Right lobe of liver (tissue), 6 donors: ENCODE measurements around the gene UGT1A10. TPM values are rescaled to one million over a fixed set of nuclear protein-coding genes. Genes with fewer than 3 reads are reported as not detected.

ENCODE experiments used
- ATAC-seq, 4 donors: fragments of 200-7000 bp; cut with Tn5 transposase; one replicate each; pipeline ENCODE4 v1.9.1; 2020; ENCODE audit warnings: mild to moderate bottlenecking in 4 of 4, moderate library complexity in 4 of 4
- DNase-seq, 3 donors: peaks; one replicate each; pipeline ENCODE4 v3.0.0-alpha.2; 2020
- H3K27ac ChIP-seq, 3 donors: fragments of 200-600 bp; one replicate each; pipeline ENCODE4 v1.8.0; 2022
- H3K27me3 ChIP-seq, 2 donors: fragments of 200-600 bp; one replicate each; pipeline ENCODE4 v1.8.0; 2022
- H3K36me3 ChIP-seq, 4 donors: fragments of 200-600 bp; sonication (generic) in 1 of 4; one replicate each; pipeline versions ENCODE4 v1.5.1 to v1.8.0; 2017 to 2022; ENCODE audit warnings: control low read depth in 1 of 4
- H3K4me1 ChIP-seq, 4 donors: fragments of 200-600 bp; sonication (generic) in 1 of 4; one replicate each; pipeline versions ENCODE4 v1.5.1 to v1.8.0; 2017 to 2022; ENCODE audit warnings: control low read depth in 1 of 4
- H3K4me3 ChIP-seq, 3 donors: fragments of 200-600 bp; one replicate each; pipeline ENCODE4 v1.8.0; 2022
- H3K9me3 ChIP-seq, 4 donors: fragments of 200-600 bp; sonication (generic) in 1 of 4; one replicate each; pipeline versions ENCODE4 v1.5.1 to v1.8.0; 2017 to 2022; ENCODE audit warnings: control low read depth in 1 of 4
- POLR2A ChIP-seq: fragments of 450-650 bp; IDR thresholded peaks from one replicate; pipeline ENCODE4 v1.6.1; 2017; ENCODE audit warnings: antibody characterized with exemption, mild to moderate bottlenecking
- WGBS: methylation state at CpG from one replicate; pipeline ENCODE4 v1.1.6; 2018; ENCODE audit warnings: low coverage, low lambda C conversion rate; ENCODE audit not compliant: insufficient coverage; ENCODE audit errors: missing lambda C conversion rate; 5-methylcytosine and 5-hydroxymethylcytosine counted together
- intact Hi-C, 2 donors: fragments of 100-400 bp; cut with DNase I; formaldehyde crosslinking; loops; one replicate each; pipeline versions ENCODE4 v1.11.2 to v1.14.1; 2022
- total RNA-seq, 6 experiments: library from RNA; depleted of rRNA in 2 of 6; stranded (reverse); fragments of >200 nt in 2 of 6; fragmentation: NEBNext Ultra II Directional in 3 of 6; extraction: Animal tissue kit (Norgen Biotek cat#: 25700) in 3 of 6; gene quantifications; one replicate each; pipeline versions ENCODE4 v1.1.0 to v1.2.4, GENCODE V29; 2016 to 2023
- TF ChIP-seq, protein P1 (sequence below), 4 donors: fragments of 200-600 bp in 3 of 4; fragments of 450-650 bp in 1 of 4; IDR thresholded peaks; one replicate each; pipeline versions ENCODE4 v1.5.1 to v1.8.0; 2016 to 2022; ENCODE audit warnings: antibody characterized with exemption in 4 of 4, mild to moderate bottlenecking in 2 of 4
- donor health status: DM: no; HTN: yes; CAD: no.
- donor health status: DM: no; HTN: no; CAD: no.
- donor health status: DM: no; HTN: no; CAD: no.
- donor health status: DM: no; HTN: yes; CAD: no.
- donor health status: DM: no; HTN: yes; CAD: no.

UGT1A10 gene
- total RNA-seq, 6 experiments from 2014 or later, result 0.11 TPM; not detected in 5

DNA sequence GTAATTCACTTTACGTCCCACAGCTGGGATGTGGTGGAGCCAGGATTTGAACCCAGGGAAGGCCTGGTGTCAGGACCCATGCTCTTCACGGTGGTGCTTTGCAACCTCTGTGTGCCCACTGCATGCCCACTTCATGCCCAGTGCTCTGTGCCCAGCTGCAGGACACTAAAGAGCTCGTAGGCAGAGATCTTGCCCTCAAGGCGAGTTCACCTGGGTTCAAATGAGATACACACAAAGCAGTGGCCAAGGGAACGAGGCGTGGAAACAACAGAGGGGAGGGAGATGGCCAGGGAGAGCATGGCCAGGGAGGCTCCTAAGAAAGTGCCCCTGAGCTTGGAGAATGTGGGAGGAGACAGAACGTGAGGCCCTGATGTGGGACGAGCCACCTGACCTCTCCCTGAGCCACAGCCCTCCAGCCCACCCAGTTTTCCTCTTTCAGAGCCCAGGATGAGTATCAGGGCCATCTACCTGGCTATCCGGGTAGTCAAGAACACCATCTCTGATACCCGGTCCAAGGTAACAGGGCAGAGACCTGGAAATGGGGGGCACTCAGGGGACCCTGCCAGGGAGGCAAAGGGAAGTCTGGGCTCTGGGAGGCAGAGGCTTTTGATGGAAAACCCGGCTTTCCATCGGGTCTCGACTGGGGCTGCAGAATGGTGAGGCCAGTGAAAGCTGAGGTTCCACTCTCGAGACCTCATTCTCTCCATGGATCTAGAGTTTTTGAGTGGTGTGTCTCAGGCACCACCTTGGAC, 162.3 kb downstream of the UGT1A10 start:
- H3K9me3 ChIP-seq, result no peaks in the 10 kb centered on the region
- H3K4me1 ChIP-seq, result no peaks in the 10 kb centered on the region
- DNase-seq (no peak), ATAC-seq (no peak)
- TF ChIP-seq, protein P1, sequence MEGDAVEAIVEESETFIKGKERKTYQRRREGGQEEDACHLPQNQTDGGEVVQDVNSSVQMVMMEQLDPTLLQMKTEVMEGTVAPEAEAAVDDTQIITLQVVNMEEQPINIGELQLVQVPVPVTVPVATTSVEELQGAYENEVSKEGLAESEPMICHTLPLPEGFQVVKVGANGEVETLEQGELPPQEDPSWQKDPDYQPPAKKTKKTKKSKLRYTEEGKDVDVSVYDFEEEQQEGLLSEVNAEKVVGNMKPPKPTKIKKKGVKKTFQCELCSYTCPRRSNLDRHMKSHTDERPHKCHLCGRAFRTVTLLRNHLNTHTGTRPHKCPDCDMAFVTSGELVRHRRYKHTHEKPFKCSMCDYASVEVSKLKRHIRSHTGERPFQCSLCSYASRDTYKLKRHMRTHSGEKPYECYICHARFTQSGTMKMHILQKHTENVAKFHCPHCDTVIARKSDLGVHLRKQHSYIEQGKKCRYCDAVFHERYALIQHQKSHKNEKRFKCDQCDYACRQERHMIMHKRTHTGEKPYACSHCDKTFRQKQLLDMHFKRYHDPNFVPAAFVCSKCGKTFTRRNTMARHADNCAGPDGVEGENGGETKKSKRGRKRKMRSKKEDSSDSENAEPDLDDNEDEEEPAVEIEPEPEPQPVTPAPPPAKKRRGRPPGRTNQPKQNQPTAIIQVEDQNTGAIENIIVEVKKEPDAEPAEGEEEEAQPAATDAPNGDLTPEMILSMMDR (IDR thresholded peaks at IDR 0.05), result no peak
- no peak for TF ChIP-seq POLR2A
- intact Hi-C loops, result no loop called here
- no peaks in the 10 kb centered on the region for H3K27me3 ChIP-seq
- H3K4me3 ChIP-seq, result no peak overlapping the region
- H3K27ac ChIP-seq, result no peak overlapping the region
- WGBS, result 75% methylated on average over 5 of the region's 14 CpGs
- no peaks in the 10 kb centered on the region for H3K36me3 ChIP-seq

DNA sequence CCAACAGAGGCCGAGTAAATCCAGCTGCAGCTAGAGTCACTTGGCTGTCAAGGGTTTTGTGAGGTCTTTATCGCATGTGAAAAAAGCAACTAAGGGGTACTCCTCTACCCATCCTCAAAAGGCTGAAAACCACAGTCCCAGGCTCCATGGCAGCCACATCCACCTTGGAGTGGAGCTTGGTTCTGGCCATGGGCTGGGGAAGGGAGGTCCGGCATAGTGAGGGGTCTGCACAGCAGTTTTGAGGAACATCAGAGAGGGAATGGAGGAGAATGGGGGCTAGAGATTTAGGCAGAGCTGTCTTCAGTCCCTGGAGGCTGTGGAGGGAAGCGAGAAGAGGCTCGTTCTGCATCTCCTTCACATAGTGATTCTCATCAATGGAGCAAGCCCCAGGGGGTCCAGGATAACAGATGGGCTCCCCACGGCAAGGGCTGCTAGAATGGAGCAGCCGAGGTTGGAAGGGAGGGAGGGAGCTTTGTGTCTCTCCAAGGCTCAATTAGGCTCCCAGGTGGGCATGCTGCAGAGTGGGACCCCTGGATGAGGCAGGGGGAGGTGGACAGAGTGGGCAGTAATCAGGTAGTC, 162.9 kb downstream of the UGT1A10 start:
- intact Hi-C loops, result no loop called here
- no peak for DNase-seq
- Histone ChIP-seq H3K9me3 (no peaks in the 10 kb centered on the region), H3K27me3 (no peaks in the 10 kb centered on the region), H3K4me1 (no peaks in the 10 kb centered on the region), H3K36me3 (no peaks in the 10 kb centered on the region), H3K27ac (no peak overlapping the region), H3K4me3 (no peak overlapping the region)
- TF ChIP-seq, protein P1 (IDR thresholded peaks at IDR 0.05), result no peak
- no peak for TF ChIP-seq POLR2A
- WGBS, result 57% methylated on average over 6 of the region's 7 CpGs
- ATAC-seq, result no peak

- no peaks in the 10 kb centered on the region for H3K36me3 ChIP-seq
- no peaks in the 10 kb centered on the region for H3K27me3 ChIP-seq
- WGBS, result no CpG with 5 or more reads among the region's 5 CpGs
- intact Hi-C loops, result no loop called here
- no peak for ATAC-seq
- TF ChIP-seq, protein P1 (IDR thresholded peaks at IDR 0.05), result no peak
- no peak for TF ChIP-seq POLR2A
- H3K27ac ChIP-seq, result no peak overlapping the region
- no peak for DNase-seq
- no peaks in the 10 kb centered on the region for H3K9me3 ChIP-seq
- H3K4me3 ChIP-seq, result no peak overlapping the region
- H3K4me1 ChIP-seq, result no peaks in the 10 kb centered on the region
Observed at GRCh38 chr2:233799716-233800115, 163.5 kb downstream of the UGT1A10 start.

GRCh38 chr2:233800208-233800607, 164.0 kb downstream of the UGT1A10 start:
- H3K36me3 ChIP-seq, result no peaks in the 10 kb centered on the region
- DNase-seq (no peak), ATAC-seq (no peak)
- WGBS, result 75% methylated on average over 1 of the region's 7 CpGs
- TF ChIP-seq, protein P1 (IDR thresholded peaks at IDR 0.05), result no peak
- no peak for TF ChIP-seq POLR2A
- no peaks in the 10 kb centered on the region for H3K4me1 ChIP-seq
- no peak overlapping the region for H3K4me3 ChIP-seq
- H3K27me3 ChIP-seq, result no peaks in the 10 kb centered on the region
- intact Hi-C loops, result no loop called here
- H3K27ac ChIP-seq, result no peak overlapping the region
- no peaks in the 10 kb centered on the region for H3K9me3 ChIP-seq
